NCI-H2227 (cell line): ENCODE measurements around the gene QRICH1.

ENCODE experiments used
- DNase-seq: peaks from one replicate; lab custom pipeline; 2025; ENCODE audit not compliant: unreplicated experiment; lab: John Stamatoyannopoulos, UW

The QRICH1 gene

GRCh38 chr3:49119439-49119838 is 25.6 kb upstream of the QRICH1 start:
- DNase-seq = no peak

GRCh38 chr3:49119036-49119435 is 25.2 kb upstream of the QRICH1 start:
- no peak for DNase-seq

- DNase-seq = no peak
Measured at GRCh38 chr3:49112262-49112661, 18.4 kb upstream of the QRICH1 start.

- DNase-seq = no peak
Measured at GRCh38 chr3:49111347-49111746, 17.5 kb upstream of the QRICH1 start.

GRCh38 chr3:49110780-49111179 is 16.9 kb upstream of the QRICH1 start:
- DNase-seq = no peak

- DNase-seq = no peak
Measured at GRCh38 chr3:49108346-49108745, 14.5 kb upstream of the QRICH1 start.

GRCh38 chr3:49104427-49105291 is 10.8 kb upstream of the QRICH1 start, which contains the start of gene QARS1:
Gene QARS1, minus strand, starts transcription at chr3:49104757. Its CDS starts 24 bp downstream, at chr3:49104733.
- peak; percentile 90 for DNase-seq

- no peak for DNase-seq
Measured at GRCh38 chr3:49104052-49104426, 10.2 kb upstream of the QRICH1 start.

- no peak for DNase-seq
Measured at GRCh38 chr3:49100046-49100615, 6.3 kb upstream of the QRICH1 start.

GRCh38 chr3:49098910-49099630 is 5.2 kb upstream of the QRICH1 start:
- no peak for DNase-seq

- peak; percentile 48 for DNase-seq
Measured at GRCh38 chr3:49098429-49098828, 4.6 kb upstream of the QRICH1 start.

- DNase-seq = peak; percentile 84
Measured at GRCh38 chr3:49092938-49093852, 676 bp downstream of the QRICH1 start.

- DNase-seq = no peak
Measured at GRCh38 chr3:49081429-49081828, 12.4 kb downstream of the QRICH1 start.

- no peak for DNase-seq
Measured at GRCh38 chr3:49079270-49079669, 14.6 kb downstream of the QRICH1 start.

GRCh38 chr3:49076646-49077045 is 17.2 kb downstream of the QRICH1 start:
- no peak for DNase-seq

GRCh38 chr3:49076116-49076515 is 17.8 kb downstream of the QRICH1 start:
- no peak for DNase-seq

- DNase-seq = no peak
Measured at GRCh38 chr3:49058011-49058410, 35.9 kb downstream of the QRICH1 start.

GRCh38 chr3:49057268-49057667 is 36.6 kb downstream of the QRICH1 start:
- no peak for DNase-seq

- no peak for DNase-seq
Measured at GRCh38 chr3:49054344-49054862, 39.5 kb downstream of the QRICH1 start.

GRCh38 chr3:49053543-49053942 is 40.3 kb downstream of the QRICH1 start:
- DNase-seq = no peak

GRCh38 chr3:49035281-49035680 is 58.6 kb downstream of the QRICH1 start:
- DNase-seq = no peak
